Choroid plexus epithelial cell (primary cell): Measurements from ENCODE around the gene IRF2BPL.

Experiments used
- DNase-seq: peaks from one replicate; pipeline ENCODE4 v3.0.0-alpha.2; 2010; ENCODE audit warnings: low read depth
- H3K4me3 ChIP-seq: 2 replicates; pipeline ENCODE4 v1.5.1; 2011; ENCODE audit warnings: low read depth, mild to moderate bottlenecking, control low read depth, low read length, moderate library complexity
- CTCF ChIP-seq: conservative IDR thresholded peaks from 2 replicates; pipeline ENCODE4 v1.5.1; 2011; ENCODE audit warnings: low read depth, mild to moderate bottlenecking, control low read depth, inconsistent platforms, low read length, moderate library complexity

The IRF2BPL gene

GRCh38 chr14:77028384-77029231, at the start of gene IRF2BPL:
TSS of gene IRF2BPL (minus strand) at chr14:77028708. CDS start at chr14:77027792, 916 bp downstream.
- no peak for TF ChIP-seq CTCF
- H3K4me3 ChIP-seq = peak within 1 kb of the TSS; percentile 83
- DNase-seq = peak; percentile 99

GRCh38 chr14:77077040-77077439, 48.5 kb upstream of the IRF2BPL start:
- H3K4me3 ChIP-seq = no peak overlapping the region
- no peak for DNase-seq

GRCh38 chr14:77076113-77076631, 47.7 kb upstream of the IRF2BPL start:
- TF ChIP-seq CTCF = no peak
- H3K4me3 ChIP-seq = peak overlapping the region; percentile 33

More at GRCh38 chr14:77077040-77077439, 48.5 kb upstream of the IRF2BPL start:
- no peak for TF ChIP-seq CTCF

GRCh38 chr14:77074969-77075368, 46.5 kb upstream of the IRF2BPL start:
- H3K4me3 ChIP-seq = no peak overlapping the region
- DNase-seq = no peak

More at GRCh38 chr14:77076113-77076631, 47.7 kb upstream of the IRF2BPL start:
- DNase-seq = peak; percentile 73

GRCh38 chr14:77071938-77072388, 43.5 kb upstream of the IRF2BPL start:
- peak; percentile 36 for DNase-seq
- no peak overlapping the region for H3K4me3 ChIP-seq
- TF ChIP-seq CTCF = no peak

More at GRCh38 chr14:77074969-77075368, 46.5 kb upstream of the IRF2BPL start:
- no peak for TF ChIP-seq CTCF

- no peak overlapping the region for H3K4me3 ChIP-seq
- DNase-seq = no peak
- no peak for TF ChIP-seq CTCF
These were observed 41.0 kb upstream of the IRF2BPL start for GRCh38 chr14:77069551-77069950.
